Left renal pelvis (tissue), 4 donors: ENCODE results near the gene SCAND1. TPM values are rescaled to one million over a fixed set of nuclear protein-coding genes. Genes with fewer than 3 reads are reported as not detected.
"Not testable (repeated sequence)": the region's sequence is repeated elsewhere in the genome, so short reads cannot be mapped to it uniquely, and the experiment has no call there.

Source experiments
- DNase-seq, 4 donors: peaks; one replicate each; pipeline ENCODE4 v3.0.0-alpha.2; 2013; ENCODE audit warnings: low read depth in 4 of 4, low spot score in 3 of 4
- polyA plus RNA-seq, 4 donors: library from polyadenylated mRNA; unstranded; fragments of 120-200 nt; gene quantifications; one replicate each; pipeline ENCODE4 v1.2.1, GENCODE V29; 2013; ENCODE audit not compliant: insufficient read length in 4 of 4

SCAND1 gene
- polyA plus RNA-seq = 10 to 100 TPM; 24.6 to 61.5 (median 26.7) TPM

DNA sequence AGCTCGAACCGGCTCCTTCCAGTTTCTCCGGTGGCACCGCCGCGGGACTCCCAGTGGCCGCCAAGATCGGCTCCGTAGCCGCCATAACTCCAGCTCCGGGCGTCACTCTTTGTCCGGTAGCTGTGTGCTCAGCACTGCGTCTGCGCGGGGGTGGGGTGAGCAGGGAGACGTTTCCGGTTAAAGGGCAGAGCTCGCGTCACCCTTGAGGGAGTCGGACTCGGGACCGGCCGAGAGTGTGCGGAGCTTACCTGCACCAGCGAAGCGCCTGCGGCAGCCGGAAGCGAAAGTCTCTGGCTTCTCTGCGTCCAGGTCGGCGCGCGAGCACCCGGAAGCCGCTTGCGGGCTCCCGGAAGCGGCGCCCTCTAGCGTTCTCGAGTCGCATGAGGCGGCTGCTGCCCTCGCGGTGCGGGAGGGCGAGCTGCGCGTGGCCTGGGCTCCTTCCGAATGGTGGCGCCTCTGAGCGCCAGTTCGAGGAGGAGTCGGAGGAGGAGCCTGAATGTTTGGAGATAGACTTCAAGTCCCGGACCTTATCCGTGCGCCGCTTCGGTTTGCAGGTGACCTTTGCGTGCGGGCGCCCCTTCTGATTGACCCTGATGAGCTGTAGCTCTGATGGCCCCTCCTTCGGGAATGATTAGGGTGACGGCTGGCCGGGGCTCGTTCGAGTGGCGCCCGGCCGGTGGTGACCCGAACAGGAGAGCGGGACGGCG lies at the start of gene SCAND1:
Gene SCAND1 (minus strand): TSS at position 303 of the 707 bp plus-strand sequence. CDS start 218 bp downstream, at position 85.
- peak; percentile 91 to 97 (median 96) for DNase-seq

DNA sequence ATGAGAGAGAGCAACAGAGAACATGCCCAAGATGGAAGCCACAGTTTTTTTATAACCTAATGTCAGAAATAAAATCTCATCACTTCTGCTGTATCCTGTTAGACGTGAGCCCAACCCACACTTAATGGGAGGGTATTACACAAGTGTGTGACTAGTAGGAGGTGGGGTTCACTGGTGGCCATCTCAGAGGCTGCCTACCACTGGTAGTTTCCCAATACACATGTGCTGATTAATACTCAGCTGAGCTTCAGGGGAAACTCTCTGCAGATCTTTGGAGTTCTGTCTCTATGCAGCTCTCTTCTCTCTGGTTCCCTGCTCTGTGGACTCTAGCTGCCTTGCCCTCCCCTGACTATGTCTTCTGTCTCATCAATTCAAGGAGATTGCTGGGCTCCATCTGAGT lies 49.7 kb upstream of the SCAND1 start:
- DNase-seq = no peak

DNA sequence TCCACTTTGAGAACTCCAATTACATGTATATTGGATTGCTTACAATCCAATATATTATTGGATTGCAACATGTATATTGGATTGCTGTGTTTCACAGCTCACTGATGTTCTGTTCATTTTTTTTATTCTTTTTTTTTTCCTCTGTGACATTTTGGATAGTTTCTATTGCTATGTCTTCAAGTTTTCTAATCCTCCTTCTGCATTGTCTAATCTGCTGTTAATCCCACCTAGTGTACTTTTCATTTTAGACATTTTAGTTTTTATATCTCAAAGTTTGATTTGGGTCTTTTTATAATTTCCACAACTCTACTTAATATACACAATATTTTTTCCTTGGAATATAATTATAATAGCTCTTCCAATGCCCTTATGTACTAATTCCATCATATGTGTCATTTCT lies 48.6 kb upstream of the SCAND1 start:
- DNase-seq = no peak

DNA sequence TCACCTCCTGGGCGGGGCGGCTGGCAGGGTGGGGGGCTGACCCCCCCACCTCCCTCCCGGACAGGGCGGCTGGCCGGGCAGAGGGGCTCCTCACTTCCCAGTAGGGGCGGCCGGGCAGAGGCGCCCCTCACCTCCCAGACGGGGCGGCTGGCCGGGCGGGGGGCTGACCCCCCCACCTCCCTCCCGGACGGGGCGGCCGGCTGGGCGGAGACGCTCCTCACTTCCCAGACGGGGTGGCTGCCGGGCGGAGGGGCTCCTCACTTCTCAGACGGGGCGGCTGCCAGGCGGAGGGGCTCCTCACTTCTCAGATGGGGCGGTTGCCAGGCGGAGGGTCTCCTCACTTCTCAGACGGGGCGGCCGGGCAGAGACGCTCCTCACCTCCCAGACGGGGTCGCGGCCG lies 47.0 kb upstream of the SCAND1 start:
- DNase-seq = not testable (repeated sequence)

DNA sequence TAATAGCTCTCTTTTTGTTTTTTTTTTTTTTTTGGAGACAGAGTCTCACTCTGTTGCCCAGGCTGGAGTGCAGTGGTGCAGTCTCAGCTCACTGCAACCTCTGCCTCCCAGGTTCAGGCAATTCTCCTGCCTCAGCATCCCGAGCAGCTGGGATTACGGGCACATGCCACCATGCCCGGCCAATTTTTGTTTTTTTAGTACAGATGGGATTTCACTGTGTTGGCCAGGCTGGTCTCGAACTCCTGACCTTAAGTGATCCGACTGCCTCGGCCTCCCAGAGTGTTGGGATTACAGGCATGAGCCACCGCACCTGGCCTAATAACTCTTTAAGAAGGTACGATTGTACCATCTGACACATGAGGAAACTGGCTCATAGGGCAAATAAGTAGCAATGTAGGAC lies 42.2 kb upstream of the SCAND1 start:
- DNase-seq = not testable (repeated sequence)

DNA sequence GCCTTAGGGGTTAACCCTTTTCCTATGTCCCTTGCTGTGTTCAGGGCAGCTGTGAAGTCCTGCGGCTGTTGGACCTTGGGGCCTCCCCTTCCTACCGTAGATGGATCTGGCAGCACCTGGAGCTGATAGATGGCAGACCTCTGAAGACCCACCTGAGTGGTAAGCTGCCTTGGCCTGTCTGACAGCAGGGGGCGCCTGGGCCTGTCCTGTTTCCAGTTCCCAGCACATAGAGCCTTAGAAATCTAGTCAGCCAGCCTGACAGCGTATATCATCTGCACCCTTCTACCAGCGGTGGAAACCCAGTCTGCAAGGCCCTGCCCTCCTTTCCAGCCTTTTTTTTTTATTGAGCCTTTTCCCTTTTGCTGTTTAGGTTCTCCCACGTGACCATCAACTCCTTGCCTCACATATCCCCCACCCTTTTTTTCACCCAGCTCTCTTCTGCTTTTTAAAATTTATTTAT lies 40.7 kb upstream of the SCAND1 start:
- peak in 3 of 4 donors; percentile 52 to 73 (median 67) for DNase-seq

DNA sequence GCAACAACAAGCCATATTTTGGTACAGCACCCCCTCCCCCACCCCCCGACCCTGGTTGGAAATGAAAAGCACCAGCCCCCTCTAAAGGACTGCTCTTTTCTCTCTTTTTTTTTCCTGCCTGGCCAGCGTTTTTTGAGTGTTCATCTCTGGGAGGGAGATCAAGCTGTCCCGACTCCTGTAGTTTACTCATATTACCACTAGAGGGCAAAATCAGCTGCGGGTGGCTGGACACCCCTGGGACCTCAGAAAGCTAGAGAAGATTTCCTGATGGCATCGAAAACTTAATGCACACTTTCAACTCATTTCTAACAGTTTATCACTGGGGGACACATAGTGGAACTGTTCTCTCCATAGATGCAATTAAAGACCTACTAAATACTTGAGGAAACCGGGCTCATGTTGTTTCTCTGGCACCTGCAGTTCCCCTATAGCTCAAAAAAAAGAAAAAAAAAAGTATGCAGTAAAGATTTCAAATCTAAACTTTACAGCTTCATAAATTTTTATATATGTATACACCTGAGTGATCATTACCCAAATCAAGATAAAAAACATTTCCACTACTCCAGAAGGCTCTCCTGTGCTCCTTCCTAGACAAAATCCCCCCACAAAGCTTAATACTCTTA lies 38.5 kb upstream of the SCAND1 start:
- DNase-seq = peak; percentile 31 to 53 (median 43)

DNA sequence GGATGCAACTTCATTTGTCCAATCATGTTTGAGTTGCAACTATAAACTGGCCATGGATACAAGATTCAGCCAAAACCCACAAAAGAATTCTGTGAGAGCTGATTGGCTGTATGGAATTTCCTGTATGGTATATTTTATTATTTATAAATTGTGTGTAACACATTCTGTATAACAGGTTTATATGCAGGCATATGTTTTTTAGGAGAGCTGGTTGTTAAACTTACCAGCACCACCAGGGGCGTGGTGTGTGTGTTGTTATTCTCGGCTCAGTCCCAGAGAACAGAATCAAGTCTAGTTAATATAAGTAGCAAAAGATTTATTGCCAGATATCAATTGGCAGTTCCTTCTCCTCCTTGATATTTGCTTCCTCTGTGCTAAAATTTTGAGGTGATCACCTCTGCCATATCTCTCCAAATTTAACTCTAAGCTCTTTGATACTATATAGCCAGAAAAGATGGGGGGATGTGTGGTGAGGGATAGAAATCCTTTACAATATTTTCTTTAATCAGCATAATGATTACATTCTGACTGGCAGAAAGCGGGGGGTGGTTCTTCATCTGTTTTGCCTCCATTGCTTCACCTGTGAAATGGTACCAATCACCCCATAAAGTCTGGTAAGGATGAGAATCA lies 37.0 kb upstream of the SCAND1 start:
- DNase-seq = no peak

DNA sequence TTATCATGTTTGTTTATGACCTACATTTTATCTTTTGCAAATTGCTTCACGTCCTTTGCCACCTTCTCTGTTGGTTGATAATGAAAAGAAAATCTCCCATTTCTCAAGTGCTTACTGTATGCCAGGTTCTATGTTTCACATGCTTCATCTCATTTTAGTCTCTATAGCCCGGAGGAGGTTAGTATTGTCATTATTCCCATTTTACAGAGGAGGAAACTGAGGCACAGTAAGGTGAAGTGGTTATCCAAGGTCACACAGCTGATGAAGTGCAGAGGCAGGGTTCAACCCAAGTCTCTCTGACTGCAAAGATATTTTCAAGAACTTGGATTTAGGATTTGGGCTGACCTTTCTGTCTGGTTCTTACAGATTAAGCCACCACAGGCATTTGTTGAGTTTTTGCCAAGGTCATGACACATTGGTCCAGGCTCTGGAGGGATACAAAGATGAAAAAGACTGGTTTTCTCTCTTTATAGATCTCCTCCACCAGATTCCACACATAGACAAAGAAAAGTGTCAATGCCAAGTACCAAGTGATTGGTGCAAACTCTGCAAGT lies 34.7 kb upstream of the SCAND1 start:
- no peak for DNase-seq

DNA sequence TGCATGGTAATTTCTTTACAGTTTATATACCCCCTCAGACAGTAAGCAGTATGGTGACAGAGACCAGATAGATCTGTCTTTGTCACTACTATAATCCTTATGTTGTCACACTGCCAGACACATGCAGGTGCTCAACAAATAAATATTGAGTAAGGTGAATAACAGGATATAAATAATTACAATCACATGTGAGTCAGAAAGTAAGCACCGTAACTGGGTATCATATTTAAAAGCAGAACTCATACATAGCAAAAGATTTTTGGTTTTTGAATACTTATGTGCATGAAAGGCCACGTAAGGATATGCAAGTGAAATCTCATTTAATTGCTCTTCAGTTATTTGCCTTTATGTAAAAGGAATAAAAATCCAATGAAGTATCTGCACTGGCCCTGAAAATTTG lies 31.5 kb upstream of the SCAND1 start:
- DNase-seq = no peak

DNA sequence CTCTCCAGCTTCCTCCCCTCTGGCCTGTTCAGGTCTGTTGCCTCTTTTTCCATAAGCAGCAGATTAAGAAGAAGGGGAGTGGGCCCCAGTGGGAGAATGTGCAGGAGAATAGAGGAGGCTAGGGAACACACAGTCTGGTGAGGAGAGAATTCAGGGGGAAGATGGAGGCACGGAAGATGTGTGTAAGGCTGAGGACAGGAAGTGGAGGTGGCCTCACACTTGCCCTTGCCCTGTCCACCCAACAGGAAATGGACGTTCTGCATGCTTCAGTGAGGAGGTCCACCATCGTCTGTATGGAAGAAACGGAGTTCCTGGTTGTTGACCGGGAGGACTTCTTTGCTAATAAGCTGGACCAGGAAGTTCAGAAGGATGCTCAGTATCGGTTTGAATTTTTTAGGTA lies 30.1 kb upstream of the SCAND1 start:
- DNase-seq = no peak

DNA sequence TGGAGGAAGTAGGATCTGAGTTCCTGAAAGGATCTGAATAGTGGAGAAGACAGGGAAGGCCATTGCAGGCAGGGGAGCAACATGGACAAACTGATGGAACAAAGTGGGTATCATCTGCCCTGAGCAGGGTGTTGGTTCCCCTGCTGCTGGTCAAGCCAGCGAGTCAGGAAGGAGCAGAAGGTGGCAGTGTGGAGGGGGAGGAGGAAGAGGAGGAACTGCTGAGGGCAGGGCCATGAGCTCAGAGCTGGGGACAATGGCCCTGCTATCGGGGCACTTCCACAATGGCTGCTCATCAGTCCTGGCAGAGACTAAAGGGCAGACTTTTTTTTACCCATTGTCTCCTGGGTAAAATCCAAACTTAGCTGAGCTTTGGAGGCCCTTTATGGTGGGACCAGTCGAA lies 27.7 kb upstream of the SCAND1 start:
- DNase-seq = no peak

DNA sequence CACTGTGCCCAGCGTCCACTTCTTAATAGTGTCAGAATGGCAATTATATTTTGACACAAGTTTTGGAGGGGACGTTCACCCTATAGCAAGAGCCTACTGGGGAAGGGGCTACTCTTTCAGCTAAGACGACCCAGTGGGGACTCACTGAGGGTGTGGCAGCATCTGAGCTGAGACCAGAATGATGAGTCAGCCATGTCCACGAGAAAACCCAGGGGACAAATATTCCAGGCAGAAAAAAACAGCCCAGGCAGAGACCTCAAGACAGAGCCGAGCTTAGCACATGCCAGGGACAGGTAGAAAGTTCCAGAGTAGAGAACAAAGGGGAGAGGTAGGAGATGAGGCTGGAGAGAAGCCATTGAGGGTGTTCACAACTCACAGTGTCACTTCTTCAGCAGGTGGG lies 25.2 kb upstream of the SCAND1 start:
- DNase-seq = no peak

DNA sequence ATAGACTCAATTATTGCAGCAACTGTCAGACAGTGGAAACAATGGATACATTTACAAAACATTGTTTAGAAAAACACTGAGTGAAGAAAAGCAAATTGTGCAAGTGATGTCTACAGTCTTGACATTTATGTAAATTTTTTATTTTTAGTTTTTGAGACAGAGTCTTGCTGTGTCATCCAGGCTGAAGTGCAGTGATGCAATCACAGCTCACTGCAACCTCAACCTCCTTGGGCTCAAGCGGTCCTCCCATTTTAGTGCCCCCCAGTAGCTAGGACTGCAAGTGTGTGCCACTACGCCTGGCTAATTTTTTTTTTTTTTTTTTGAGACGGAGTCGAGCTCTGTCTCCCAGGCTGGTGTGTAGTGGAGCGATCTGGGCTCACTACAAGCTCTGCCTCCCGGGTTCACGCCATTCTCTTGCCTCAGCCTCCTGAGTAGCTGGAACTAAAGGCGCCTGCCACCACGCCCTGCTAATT lies 23.8 kb upstream of the SCAND1 start:
- no peak for DNase-seq

DNA sequence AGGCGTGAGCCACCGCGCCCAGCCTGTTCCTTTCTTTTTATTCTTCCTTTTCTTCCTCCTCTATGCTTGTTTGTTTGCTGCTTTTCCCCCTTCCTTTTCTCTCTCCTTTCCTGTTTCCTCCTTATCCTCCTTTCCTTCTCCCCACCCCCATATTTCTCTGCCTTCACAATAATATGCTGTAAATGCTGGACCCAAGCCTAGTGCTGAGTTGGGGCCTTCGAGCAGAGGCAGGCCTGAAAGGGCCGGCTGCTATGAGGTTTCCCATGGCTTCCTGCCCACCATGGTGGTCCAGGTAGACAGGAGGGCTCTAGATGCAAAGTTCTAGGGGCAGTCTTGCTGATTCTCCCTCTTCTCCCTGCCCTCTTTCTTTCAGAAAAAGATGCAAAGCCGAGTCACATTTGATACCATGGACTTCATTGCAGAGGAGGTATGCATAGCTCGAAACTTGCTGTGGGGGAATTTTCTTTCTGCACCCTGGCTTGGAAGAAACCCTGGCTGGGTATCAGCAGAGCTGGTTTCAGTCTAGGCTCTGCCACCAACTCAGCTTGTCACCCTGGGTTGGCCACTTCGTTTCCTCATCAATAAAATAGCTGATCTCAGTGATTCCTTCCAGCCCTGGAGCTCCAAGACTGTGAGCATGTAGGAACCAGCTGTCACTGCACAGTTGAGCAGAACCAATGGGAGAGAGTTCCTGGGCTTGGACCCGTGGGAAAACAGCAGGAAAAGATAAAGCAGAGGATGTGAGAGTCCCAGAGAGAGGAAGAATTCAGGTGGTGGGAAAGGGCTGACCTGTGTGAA lies 21.5 kb upstream of the SCAND1 start:
- no peak for DNase-seq

DNA sequence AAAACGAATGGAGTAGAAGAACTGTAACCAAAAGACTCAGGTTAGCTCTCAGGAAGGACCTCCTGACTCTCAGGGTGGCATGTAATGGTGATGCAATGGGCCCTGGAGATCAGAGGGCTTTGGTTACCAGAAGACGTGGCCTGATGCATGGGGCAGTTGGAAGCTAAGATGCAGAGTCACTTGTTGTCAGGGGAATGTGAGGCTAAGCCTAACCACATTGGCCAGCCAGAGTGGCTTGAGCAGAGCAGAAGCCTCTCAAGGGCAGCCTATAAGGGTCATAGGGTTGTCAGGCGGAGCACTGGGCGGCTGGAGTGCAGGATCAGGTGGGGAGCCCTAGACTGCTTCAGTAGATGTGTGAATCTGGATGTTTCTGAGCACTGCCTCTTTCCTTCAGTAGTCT lies 20.0 kb upstream of the SCAND1 start:
- no peak for DNase-seq

DNA sequence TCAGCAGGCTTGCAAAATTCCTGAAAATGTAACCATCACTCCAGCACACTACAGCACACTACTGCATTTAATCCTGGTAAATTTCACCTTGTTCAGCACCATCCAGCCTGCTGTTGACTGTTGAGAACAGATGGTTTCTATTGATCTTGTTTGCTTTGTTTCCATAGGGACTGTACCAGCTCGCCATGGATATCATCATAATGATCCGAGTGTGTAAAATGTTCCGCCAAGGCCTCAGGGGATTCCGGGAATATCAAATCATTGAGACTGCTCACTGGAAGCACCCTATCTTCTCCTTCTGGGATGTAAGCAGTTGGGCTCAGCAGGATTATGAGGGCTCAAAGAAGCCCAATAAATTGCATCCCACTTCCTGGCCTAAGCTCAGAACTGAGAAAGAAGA lies 18.2 kb upstream of the SCAND1 start:
- DNase-seq = no peak

DNA sequence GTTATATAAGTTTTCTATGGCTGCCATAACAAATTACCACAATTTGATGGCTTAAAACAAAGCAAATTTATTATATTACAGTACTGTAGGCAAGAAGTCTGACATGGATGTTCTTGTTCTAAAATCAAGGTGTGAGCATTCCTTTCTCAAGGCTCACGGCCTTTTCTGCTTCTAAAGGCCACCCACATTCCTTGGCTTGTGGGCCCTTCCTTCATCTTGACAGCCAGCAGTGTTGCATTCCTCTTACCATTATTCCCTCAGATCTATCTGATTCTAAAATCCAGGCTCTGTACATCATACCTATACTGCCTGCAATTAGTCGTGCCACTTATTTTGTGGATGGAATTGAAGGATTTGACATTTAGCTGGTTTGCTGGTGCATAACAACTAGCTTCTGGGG lies 17.7 kb upstream of the SCAND1 start:
- DNase-seq = no peak

DNA sequence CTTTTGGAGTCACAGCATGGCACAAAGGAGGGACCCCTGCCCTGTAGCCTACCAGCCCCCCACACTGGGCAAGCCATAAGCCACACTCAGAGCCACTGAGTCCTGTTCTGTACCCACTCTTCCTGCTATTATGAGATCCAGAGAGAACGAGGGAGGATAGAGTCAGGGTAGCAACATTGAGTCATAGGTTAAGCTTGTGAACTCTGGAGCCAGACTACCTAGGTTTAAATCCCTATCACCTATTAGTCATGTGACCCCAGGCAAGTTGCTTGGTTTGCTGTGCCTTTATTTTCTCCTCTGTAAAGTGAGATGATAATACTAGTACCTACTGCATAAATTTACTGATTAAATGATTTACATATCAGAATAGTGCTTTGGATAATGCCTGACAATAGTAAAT lies 14.6 kb upstream of the SCAND1 start:
- DNase-seq = no peak

DNA sequence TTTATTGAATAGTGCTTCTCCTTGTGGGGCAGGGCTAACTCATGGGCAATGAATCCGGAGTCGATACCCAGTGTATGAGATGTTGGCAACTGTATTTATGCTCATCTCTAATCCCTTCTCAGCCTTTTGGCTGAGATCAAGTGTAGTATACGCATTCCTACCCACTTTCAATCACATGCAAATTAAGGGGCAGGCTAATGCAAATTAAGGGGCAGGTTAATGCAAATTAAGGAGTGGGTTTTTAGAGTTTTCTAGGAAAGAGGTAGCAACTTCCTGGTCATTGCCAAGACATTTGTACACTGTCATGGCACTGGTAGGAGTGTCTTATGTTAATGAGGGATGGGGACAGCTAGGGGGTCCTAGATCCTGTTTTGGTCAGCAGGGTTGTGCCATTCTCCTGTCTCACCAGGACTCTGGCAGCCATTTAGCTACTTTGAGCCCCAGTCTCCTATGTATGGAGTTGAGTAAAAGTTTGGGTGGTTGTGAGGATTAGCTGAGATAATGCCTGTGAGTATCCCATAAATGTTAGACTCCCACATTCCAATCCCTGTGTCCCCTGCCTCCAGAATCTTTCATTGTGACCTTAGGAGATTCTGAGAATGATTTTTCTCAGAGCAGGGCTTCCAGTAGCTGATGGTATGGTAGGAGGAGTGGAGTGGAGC lies 13.8 kb upstream of the SCAND1 start, which contains the start of gene CNBD2:
Gene CNBD2 (plus strand): TSS at position 612 of the 662 bp plus-strand sequence. CDS start 173 bp downstream, outside the sequence.
- DNase-seq = no peak
